Measurements from ENCODE around the gene FAM53A.

The FAM53A gene

DNA sequence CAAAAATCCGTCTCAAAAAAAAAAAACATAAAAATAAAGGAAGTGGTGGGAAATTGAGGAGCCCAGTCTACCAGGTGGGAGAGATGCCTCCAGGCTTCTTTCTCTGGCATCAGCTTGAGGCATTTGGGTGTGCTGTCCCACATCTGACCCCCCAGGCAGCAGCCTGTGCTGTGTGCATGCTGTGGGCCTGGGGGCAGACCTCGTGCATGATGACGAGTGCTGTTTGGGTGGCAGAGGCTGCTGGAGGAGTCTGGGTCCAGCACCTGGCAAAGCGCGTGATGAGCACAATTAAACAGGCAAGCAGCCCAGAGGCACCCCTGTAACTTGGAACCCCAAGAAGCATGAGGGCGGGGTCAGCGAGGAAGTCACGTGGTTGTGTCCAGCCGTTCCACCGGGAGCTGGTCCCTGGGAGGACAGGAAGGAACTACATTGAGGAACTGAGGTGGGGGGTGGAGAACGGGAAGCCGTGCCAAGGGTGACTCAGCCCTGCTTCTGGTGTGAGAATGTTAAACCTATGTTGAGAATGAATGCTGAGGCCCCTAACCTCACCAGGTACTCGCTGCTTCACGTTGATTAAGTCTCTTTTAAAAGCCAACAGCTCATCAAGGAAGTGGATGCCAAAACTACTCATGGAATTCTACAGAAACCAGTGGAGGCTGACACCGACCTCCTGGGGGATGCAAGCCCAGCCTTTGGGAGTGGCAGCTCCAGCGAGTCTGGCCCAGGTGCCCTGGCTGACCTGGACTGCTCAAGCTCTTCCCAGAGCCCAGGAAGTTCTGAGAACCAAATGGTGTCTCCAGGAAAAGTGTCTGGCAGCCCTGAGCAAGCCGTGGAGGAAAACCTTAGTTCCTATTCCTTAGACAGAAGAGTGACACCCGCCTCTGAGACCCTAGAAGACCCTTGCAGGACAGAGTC lies 43.3 kb upstream of the FAM53A start:
- TF ChIP-seq CTCF (IDR thresholded peaks at IDR 0.05; ENCODE audit: low read depth, low read length) = no peak
- no peak overlapping the region for H3K4me3 ChIP-seq (ENCODE audit: low read depth, low read length)

DNA sequence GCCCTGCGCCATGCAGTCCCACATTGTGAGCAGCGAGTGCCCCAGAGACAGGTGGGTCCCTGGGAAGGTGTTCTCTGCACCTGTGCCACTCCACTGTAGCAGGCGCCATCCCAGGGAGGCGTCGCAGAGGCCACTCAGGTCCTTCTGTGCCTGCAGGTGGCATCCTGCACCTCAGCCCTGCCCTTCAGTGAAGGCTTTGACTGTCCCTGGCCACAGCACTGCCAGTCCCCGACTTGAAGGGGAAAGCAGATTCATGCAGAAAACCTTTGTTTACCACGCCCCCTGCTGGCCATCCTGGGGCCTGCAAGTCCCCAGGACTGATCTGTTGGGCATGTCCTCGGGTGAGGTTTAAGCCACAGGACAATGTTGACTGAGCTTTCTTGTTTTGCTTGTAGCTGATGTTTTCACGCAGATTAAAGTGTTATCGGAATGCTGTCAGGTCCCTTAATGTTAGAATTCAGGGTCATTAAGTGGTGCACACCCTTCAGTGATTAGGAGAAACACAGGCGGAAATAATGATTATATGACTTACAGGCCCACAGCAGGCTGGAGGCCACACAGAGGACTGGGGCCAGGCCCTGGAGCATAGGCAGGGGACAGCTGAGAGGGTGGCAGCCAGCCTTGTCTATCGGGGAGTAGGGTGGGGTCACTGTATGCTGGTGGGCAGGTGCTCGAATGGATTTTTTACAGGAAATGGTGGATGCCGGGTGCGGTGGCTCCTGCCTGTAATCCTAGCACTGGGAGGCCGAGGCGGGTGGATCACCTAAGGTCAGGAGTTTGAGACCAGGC lies 42.2 kb upstream of the FAM53A start:
- H3K4me3 ChIP-seq (ENCODE audit: low read depth, low read length) = no peak overlapping the region
- peak; percentile 98 for TF ChIP-seq CTCF (IDR thresholded peaks at IDR 0.05; ENCODE audit: low read depth, low read length)

DNA sequence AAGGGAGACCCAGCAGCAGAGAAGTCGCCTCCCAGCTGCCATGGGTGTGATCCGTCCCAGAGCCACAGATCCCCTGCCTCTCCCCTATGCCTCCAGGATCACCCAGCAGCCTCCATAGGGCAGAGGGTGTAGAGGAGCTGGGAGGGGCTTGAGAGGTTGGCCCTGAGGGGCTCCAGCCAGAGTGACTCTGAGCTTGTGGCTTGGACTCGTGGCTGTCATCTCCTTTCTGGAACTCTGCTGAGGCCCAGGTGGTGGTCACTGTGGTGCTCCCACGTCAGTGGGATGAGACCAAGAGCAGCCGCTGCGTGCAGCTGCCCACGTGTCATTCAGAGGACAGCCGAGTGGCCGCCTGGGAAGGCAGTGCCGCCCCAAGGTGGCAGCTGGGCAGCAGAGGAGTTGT lies 41.4 kb upstream of the FAM53A start:
- H3K4me3 ChIP-seq (ENCODE audit: low read depth, low read length) = no peak overlapping the region
- TF ChIP-seq CTCF (IDR thresholded peaks at IDR 0.05; ENCODE audit: low read depth, low read length) = no peak

- TF ChIP-seq CTCF (IDR thresholded peaks at IDR 0.05; ENCODE audit: low read depth, low read length) = no peak
- H3K4me3 ChIP-seq (ENCODE audit: low read depth, low read length) = peak overlapping the region; percentile 62
Measured at GRCh38 chr4:1723131-1723801, 39.2 kb upstream of the FAM53A start.

GRCh38 chr4:1722551-1723118 lies 38.5 kb upstream of the FAM53A start:
- peak overlapping the region; percentile 62 for H3K4me3 ChIP-seq (ENCODE audit: low read depth, low read length)
- no peak for TF ChIP-seq CTCF (IDR thresholded peaks at IDR 0.05; ENCODE audit: low read depth, low read length)

GRCh38 chr4:1721666-1722550 lies 37.8 kb upstream of the FAM53A start:
- H3K4me3 ChIP-seq (ENCODE audit: low read depth, low read length) = peak overlapping the region; percentile 62
- TF ChIP-seq CTCF (IDR thresholded peaks at IDR 0.05; ENCODE audit: low read depth, low read length) = no peak
